Neural progenitor cell (in vitro differentiated cells): Measurements from ENCODE around the gene GASK1A. TPM values are rescaled to one million over a fixed set of nuclear protein-coding genes. Genes with fewer than 3 reads are reported as not detected.

ENCODE experiments used
- DNase-seq: peaks from one replicate; pipeline ENCODE4 v3.0.0-alpha.2; 2016; ENCODE audit warnings: low spot score
- H2AFZ ChIP-seq: fragments of 200-600 bp; sonication (generic); replicated peaks from 2 replicates; pipeline ENCODE4 v1.6.1; 2016; ENCODE audit warnings: antibody characterized with exemption
- H3F3A ChIP-seq: fragments of 200-600 bp; sonication (generic); 2 replicates; pipeline ENCODE4 v1.6.1; 2016; ENCODE audit warnings: antibody characterized with exemption, low read depth
- H3K27ac ChIP-seq: fragments of 200-600 bp; sonication (generic); 2 replicates; pipeline ENCODE4 v1.5.1; 2016; ENCODE audit warnings: mild to moderate bottlenecking
- H3K27me3 ChIP-seq: fragments of 200-600 bp; sonication (generic); 2 replicates; pipeline ENCODE4 v1.6.1; 2016; ENCODE audit warnings: mild to moderate bottlenecking, moderate library complexity
- H3K36me3 ChIP-seq: fragments of 200-600 bp; sonication (generic); 2 replicates; pipeline ENCODE4 v1.5.1; 2016
- H3K4me1 ChIP-seq: fragments of 200-600 bp; sonication (generic); 2 replicates; pipeline ENCODE4 v1.6.1; 2016; ENCODE audit warnings: mixed run types
- H3K4me2 ChIP-seq: fragments of 200-600 bp; sonication (generic); 2 replicates; pipeline ENCODE4 v1.6.1; 2016
- H3K4me3 ChIP-seq: fragments of 200-600 bp; sonication (generic); 2 replicates; pipeline ENCODE4 v1.5.1; 2016
- H3K79me2 ChIP-seq: fragments of 200-600 bp; sonication (generic); 2 replicates; pipeline ENCODE4 v1.6.1; 2016; ENCODE audit warnings: low read depth
- H3K9ac ChIP-seq: fragments of 200-600 bp; sonication (generic); 2 replicates; pipeline ENCODE4 v1.6.1; 2016
- H3K9me3 ChIP-seq: fragments of 200-600 bp; sonication (generic); 2 replicates; pipeline ENCODE4 v1.5.1; 2016; ENCODE audit warnings: low read depth
- H4K20me1 ChIP-seq: fragments of 200-600 bp; sonication (generic); 2 replicates; pipeline ENCODE4 v1.6.1; 2016; ENCODE audit warnings: low read depth
- H3K27ac Mint-ChIP-seq: 3 replicates; pipeline ENCODE4 v1.8.0; 2021; ENCODE audit warnings: mixed read lengths
- H3K27me3 Mint-ChIP-seq: 2 replicates; pipeline ENCODE4 v1.8.0; 2022; ENCODE audit warnings: low read depth, mild to moderate bottlenecking, inconsistent platforms, moderate library complexity, mixed read lengths; ENCODE audit not compliant: insufficient read depth
- H3K36me3 Mint-ChIP-seq: 3 replicates; pipeline ENCODE4 v1.8.0; 2021; ENCODE audit warnings: mixed read lengths
- H3K4me1 Mint-ChIP-seq: 3 replicates; pipeline ENCODE4 v1.8.0; 2021; ENCODE audit warnings: mixed read lengths
- H3K4me3 Mint-ChIP-seq: 3 replicates; pipeline ENCODE4 v1.8.0; 2021; ENCODE audit warnings: mild to moderate bottlenecking, moderate library complexity, mixed read lengths
- H3K9me3 Mint-ChIP-seq: 3 replicates; pipeline ENCODE4 v1.8.0; 2020; ENCODE audit warnings: mixed read lengths
- EZH2 ChIP-seq: fragments of 200-600 bp; sonication (generic); IDR thresholded peaks from 2 replicates; pipeline ENCODE4 v1.6.1; 2017; ENCODE audit warnings: antibody characterized with exemption, mild to moderate bottlenecking, moderate library complexity
- EZH2phosphoT487 ChIP-seq: fragments of 200-600 bp; sonication (generic); IDR thresholded peaks from 2 replicates; pipeline ENCODE4 v1.6.1; 2017; ENCODE audit warnings: antibody characterized with exemption
- total RNA-seq: library from RNA; depleted of rRNA; stranded (reverse); fragments of >200 nt; gene quantifications from 2 replicates; pipeline ENCODE4 v1.2.3, GENCODE V29; 2015; ENCODE audit warnings: low replicate concordance
- TF ChIP-seq, protein P1 (sequence below): fragments of 200-600 bp; sonication (generic); IDR thresholded peaks from 2 replicates; pipeline ENCODE4 v1.5.1; 2017; ENCODE audit warnings: antibody characterized with exemption, mild to moderate bottlenecking

The GASK1A gene
- total RNA-seq, 1 donor from 2014 or later, result 3.9 TPM

DNA sequence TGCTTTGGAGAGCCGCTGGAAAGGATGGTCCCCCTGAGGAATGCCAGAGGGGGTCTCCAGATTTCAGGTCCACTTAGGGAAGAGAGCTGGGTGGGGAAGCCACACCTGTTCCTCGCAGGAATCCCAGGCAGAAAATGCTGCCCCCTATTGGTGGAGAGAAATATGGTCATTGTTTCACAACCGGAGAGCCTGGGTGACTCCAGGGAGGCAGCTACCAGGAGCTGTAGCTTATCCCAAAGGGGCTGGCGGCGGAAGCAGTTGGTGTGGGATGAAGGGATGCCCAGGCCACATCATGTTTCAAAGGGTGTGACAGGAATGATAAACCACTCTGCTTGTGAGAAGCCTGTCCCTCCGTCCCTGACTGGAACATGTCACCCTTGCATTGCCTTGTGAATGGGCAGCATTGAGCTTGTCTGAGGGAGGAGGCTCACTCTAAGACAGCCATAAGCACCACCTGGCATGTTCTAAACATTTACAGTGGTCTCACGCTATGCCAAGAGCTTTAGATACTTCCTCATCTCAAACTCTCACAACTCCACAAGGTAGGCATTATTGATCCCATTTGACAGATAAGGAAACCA is 92.3 kb downstream of the GASK1A start:
- no peaks in the 10 kb centered on the region for H3K27me3 Mint-ChIP-seq
- H3K36me3 Mint-ChIP-seq, result no peaks in the 10 kb centered on the region
- TF ChIP-seq EZH2phosphoT487, result no peak
- TF ChIP-seq, protein P1, sequence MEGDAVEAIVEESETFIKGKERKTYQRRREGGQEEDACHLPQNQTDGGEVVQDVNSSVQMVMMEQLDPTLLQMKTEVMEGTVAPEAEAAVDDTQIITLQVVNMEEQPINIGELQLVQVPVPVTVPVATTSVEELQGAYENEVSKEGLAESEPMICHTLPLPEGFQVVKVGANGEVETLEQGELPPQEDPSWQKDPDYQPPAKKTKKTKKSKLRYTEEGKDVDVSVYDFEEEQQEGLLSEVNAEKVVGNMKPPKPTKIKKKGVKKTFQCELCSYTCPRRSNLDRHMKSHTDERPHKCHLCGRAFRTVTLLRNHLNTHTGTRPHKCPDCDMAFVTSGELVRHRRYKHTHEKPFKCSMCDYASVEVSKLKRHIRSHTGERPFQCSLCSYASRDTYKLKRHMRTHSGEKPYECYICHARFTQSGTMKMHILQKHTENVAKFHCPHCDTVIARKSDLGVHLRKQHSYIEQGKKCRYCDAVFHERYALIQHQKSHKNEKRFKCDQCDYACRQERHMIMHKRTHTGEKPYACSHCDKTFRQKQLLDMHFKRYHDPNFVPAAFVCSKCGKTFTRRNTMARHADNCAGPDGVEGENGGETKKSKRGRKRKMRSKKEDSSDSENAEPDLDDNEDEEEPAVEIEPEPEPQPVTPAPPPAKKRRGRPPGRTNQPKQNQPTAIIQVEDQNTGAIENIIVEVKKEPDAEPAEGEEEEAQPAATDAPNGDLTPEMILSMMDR, result peak; percentile 62
- peak; percentile 19 for DNase-seq
- Histone ChIP-seq H3F3A (no peaks in the 10 kb centered on the region), H3K9ac (no peak overlapping the region), H3K79me2 (no peaks in the 10 kb centered on the region), H3K27ac (no peak overlapping the region), H3K27me3 (no peaks in the 10 kb centered on the region), H3K9me3 (no peaks in the 10 kb centered on the region), H3K4me3 (no peak overlapping the region), H2AFZ (no peak overlapping the region), H3K4me2 (no peak overlapping the region), H3K36me3 (no peaks in the 10 kb centered on the region), H3K4me1 (no peaks in the 10 kb centered on the region), H4K20me1 (no peaks in the 10 kb centered on the region)
- no peak overlapping the region for H3K27ac Mint-ChIP-seq
- H3K4me3 Mint-ChIP-seq, result no peak overlapping the region
- no peaks in the 10 kb centered on the region for H3K4me1 Mint-ChIP-seq
- H3K9me3 Mint-ChIP-seq, result no peaks in the 10 kb centered on the region

DNA sequence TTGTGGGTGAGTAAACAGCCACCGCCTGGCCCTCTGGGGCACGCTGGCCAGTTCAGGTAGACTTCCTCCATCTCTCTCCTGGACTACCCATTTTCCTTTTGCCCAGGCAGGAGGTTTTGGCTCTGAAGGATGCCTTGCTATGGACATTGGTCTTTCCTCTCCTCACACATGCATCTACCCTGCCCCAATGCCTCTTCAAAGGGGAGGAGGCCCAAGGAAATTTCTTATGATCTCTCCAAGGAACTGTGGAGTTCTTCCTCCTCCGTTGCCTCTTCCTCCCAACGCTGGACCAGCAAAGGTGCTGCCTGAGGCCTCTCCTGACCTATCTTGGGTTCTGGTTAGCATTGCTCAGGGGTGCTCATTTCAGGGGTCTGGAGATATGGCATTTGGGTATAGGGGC is 93.2 kb downstream of the GASK1A start:
- Histone ChIP-seq H3K27ac (no peak overlapping the region), H3K27me3 (no peaks in the 10 kb centered on the region), H3K9me3 (no peaks in the 10 kb centered on the region), H3K79me2 (no peaks in the 10 kb centered on the region), H3K9ac (no peak overlapping the region), H3K36me3 (no peaks in the 10 kb centered on the region), H3F3A (no peaks in the 10 kb centered on the region), H3K4me3 (no peak overlapping the region), H3K4me1 (no peaks in the 10 kb centered on the region), H3K4me2 (no peak overlapping the region), H2AFZ (no peak overlapping the region), H4K20me1 (no peaks in the 10 kb centered on the region)
- H3K36me3 Mint-ChIP-seq, result no peaks in the 10 kb centered on the region
- H3K9me3 Mint-ChIP-seq, result no peaks in the 10 kb centered on the region
- TF ChIP-seq EZH2phosphoT487, result no peak
- TF ChIP-seq, protein P1, result no peak
- no peak for TF ChIP-seq EZH2
- no peak overlapping the region for H3K4me3 Mint-ChIP-seq
- no peak for DNase-seq
- H3K27me3 Mint-ChIP-seq, result no peaks in the 10 kb centered on the region
- H3K27ac Mint-ChIP-seq, result no peak overlapping the region
- H3K4me1 Mint-ChIP-seq, result no peaks in the 10 kb centered on the region

DNA sequence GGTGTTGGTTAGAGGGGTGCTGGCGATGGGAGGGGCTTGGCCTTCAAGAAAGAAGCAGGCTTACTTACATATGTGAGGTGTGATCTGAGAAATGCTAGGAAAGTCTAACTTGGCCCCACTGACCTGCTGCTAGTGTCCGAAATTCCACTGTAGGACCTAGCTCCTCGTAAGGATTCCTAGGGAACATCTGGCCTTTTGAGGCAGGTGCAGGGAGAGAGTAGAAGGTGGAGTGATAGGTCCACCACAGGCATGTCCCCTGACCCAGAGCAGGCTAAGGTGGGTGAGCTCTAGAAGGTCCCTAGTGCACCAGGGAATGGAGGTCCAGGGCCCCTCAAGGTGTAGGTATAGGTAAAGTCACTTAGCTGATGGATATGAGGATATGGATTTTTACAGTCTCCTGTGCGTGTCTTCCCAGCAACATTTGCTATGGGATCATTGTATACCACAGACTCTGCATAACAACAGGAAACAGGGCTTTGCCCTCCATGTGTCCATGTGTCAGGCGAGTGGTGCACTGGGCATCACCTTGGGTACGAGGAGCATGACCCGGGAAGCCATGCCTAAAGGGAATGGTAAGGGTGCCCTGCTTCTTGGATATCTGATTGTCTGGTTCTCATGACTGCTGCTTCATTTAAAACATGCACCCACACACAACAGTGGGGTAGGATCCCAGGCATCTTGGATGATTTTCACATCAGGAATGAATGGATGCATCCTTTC is 94.2 kb downstream of the GASK1A start:
- H3K27ac Mint-ChIP-seq, result no peak overlapping the region
- H3K9me3 Mint-ChIP-seq, result no peaks in the 10 kb centered on the region
- TF ChIP-seq, protein P1, result no peak
- TF ChIP-seq EZH2phosphoT487, result no peak
- H3K36me3 ChIP-seq, result no peaks in the 10 kb centered on the region
- no peaks in the 10 kb centered on the region for H3K4me1 ChIP-seq
- H3K27me3 Mint-ChIP-seq, result peaks cover under 1% of the 10 kb centered on the region
- no peaks in the 10 kb centered on the region for H3K27me3 ChIP-seq
- no peaks in the 10 kb centered on the region for H3K4me1 Mint-ChIP-seq
- H3K9ac ChIP-seq, result no peak overlapping the region
- no peak overlapping the region for H3K4me3 ChIP-seq
- no peak overlapping the region for H3K4me2 ChIP-seq
- no peaks in the 10 kb centered on the region for H3F3A ChIP-seq
- H3K36me3 Mint-ChIP-seq, result peaks cover 1% of the 10 kb centered on the region
- H3K9me3 ChIP-seq, result no peaks in the 10 kb centered on the region
- no peak overlapping the region for H3K4me3 Mint-ChIP-seq
- no peak overlapping the region for H3K27ac ChIP-seq
- no peak for DNase-seq
- H4K20me1 ChIP-seq, result no peaks in the 10 kb centered on the region
- H3K79me2 ChIP-seq, result no peaks in the 10 kb centered on the region
- no peak overlapping the region for H2AFZ ChIP-seq
